Glutamatergic neuron (in vitro differentiated cells): Measurements from ENCODE around the gene GAN. TPM values are rescaled to one million over a fixed set of nuclear protein-coding genes. Genes with fewer than 3 reads are reported as not detected.

Experiments
- DNase-seq: peaks from one replicate; pipeline ENCODE4 v3.0.0; 2022
- H3K27ac Mint-ChIP-seq: one replicate; pipeline ENCODE4 v1.8.0; 2020; ENCODE audit warnings: mild to moderate bottlenecking, mixed read lengths, inconsistent platforms; ENCODE audit not compliant: unreplicated experiment
- H3K27me3 Mint-ChIP-seq: one replicate; pipeline ENCODE4 v1.8.0; 2020; ENCODE audit warnings: mild to moderate bottlenecking, moderate library complexity, mixed read lengths, inconsistent platforms; ENCODE audit not compliant: unreplicated experiment
- H3K36me3 Mint-ChIP-seq: one replicate; pipeline ENCODE4 v1.8.0; 2020; ENCODE audit warnings: mild to moderate bottlenecking, mixed read lengths, inconsistent platforms; ENCODE audit not compliant: unreplicated experiment
- H3K4me1 Mint-ChIP-seq: one replicate; pipeline ENCODE4 v1.8.0; 2020; ENCODE audit warnings: mild to moderate bottlenecking, low read depth, mixed read lengths, inconsistent platforms; ENCODE audit not compliant: unreplicated experiment
- H3K4me3 Mint-ChIP-seq: one replicate; pipeline ENCODE4 v1.8.0; 2020; ENCODE audit warnings: mild to moderate bottlenecking, mixed read lengths, inconsistent platforms; ENCODE audit not compliant: unreplicated experiment
- H3K9me3 Mint-ChIP-seq: one replicate; pipeline ENCODE4 v1.8.0; 2020; ENCODE audit warnings: mild to moderate bottlenecking, moderate library complexity, mixed read lengths, inconsistent platforms; ENCODE audit not compliant: unreplicated experiment
- CTCF ChIP-seq: fragments of 200-600 bp; sonication (generic); IDR thresholded peaks from one replicate; pipeline ENCODE4 v1.5.0; 2021; ENCODE audit not compliant: partially characterized antibody, unreplicated experiment
- total RNA-seq: library from RNA; stranded (reverse); fragmentation: NEBNext Ultra II Directional; extraction: Animal tissue kit (Norgen Biotek cat#: 25700); gene quantifications from one replicate; pipeline ENCODE4 v1.2.1, GENCODE V29; 2021; ENCODE audit not compliant: unreplicated experiment

Gene GAN
- total RNA-seq, 1 donor from 2014 or later: 14.4 TPM

- Mint-ChIP-seq H3K4me1 (no peaks in the 10 kb centered on the region), H3K27ac (no peak overlapping the region), H3K9me3 (peaks cover 2% of the 10 kb centered on the region), H3K27me3 (no peaks in the 10 kb centered on the region), H3K4me3 (no peak overlapping the region), H3K36me3 (peaks cover 4% of the 10 kb centered on the region)
- TF ChIP-seq CTCF: no peak
- no peak for DNase-seq
Observed at GRCh38 chr16:81360135-81360534, 45.4 kb downstream of the GAN start.

GRCh38 chr16:81365731-81366130 is 51.0 kb downstream of the GAN start:
- H3K4me1 Mint-ChIP-seq: no peaks in the 10 kb centered on the region
- no peaks in the 10 kb centered on the region for H3K27me3 Mint-ChIP-seq
- no peaks in the 10 kb centered on the region for H3K36me3 Mint-ChIP-seq
- H3K27ac Mint-ChIP-seq: no peak overlapping the region
- H3K4me3 Mint-ChIP-seq: no peak overlapping the region
- no peak for TF ChIP-seq CTCF
- DNase-seq: no peak
- H3K9me3 Mint-ChIP-seq: peaks cover 2% of the 10 kb centered on the region

- no peak overlapping the region for H3K4me3 Mint-ChIP-seq
- H3K36me3 Mint-ChIP-seq: no peaks in the 10 kb centered on the region
- no peaks in the 10 kb centered on the region for H3K27me3 Mint-ChIP-seq
- DNase-seq: no peak
- no peak overlapping the region for H3K27ac Mint-ChIP-seq
- no peaks in the 10 kb centered on the region for H3K4me1 Mint-ChIP-seq
- H3K9me3 Mint-ChIP-seq: peaks cover 2% of the 10 kb centered on the region
- TF ChIP-seq CTCF: peak; percentile 78
Observed at GRCh38 chr16:81366316-81366932, 51.7 kb downstream of the GAN start.

GRCh38 chr16:81367821-81368220 is 53.1 kb downstream of the GAN start:
- no peak for TF ChIP-seq CTCF

GRCh38 chr16:81369888-81370504 is 55.2 kb downstream of the GAN start:
- no peaks in the 10 kb centered on the region for H3K36me3 Mint-ChIP-seq
- no peak for DNase-seq
- TF ChIP-seq CTCF: no peak
- H3K9me3 Mint-ChIP-seq: no peaks in the 10 kb centered on the region
- H3K27ac Mint-ChIP-seq: no peak overlapping the region
- no peak overlapping the region for H3K4me3 Mint-ChIP-seq
- H3K27me3 Mint-ChIP-seq: no peaks in the 10 kb centered on the region
- peaks cover 4% of the 10 kb centered on the region for H3K4me1 Mint-ChIP-seq

More at GRCh38 chr16:81367821-81368220, 53.1 kb downstream of the GAN start:
- H3K27me3 Mint-ChIP-seq: no peaks in the 10 kb centered on the region
- H3K27ac Mint-ChIP-seq: no peak overlapping the region
- H3K4me1 Mint-ChIP-seq: no peaks in the 10 kb centered on the region
- H3K4me3 Mint-ChIP-seq: no peak overlapping the region
- no peak for DNase-seq
- no peaks in the 10 kb centered on the region for H3K36me3 Mint-ChIP-seq
- peaks cover 2% of the 10 kb centered on the region for H3K9me3 Mint-ChIP-seq
